Measurements from ENCODE around the gene ACAD11.

Gene ACAD11

DNA sequence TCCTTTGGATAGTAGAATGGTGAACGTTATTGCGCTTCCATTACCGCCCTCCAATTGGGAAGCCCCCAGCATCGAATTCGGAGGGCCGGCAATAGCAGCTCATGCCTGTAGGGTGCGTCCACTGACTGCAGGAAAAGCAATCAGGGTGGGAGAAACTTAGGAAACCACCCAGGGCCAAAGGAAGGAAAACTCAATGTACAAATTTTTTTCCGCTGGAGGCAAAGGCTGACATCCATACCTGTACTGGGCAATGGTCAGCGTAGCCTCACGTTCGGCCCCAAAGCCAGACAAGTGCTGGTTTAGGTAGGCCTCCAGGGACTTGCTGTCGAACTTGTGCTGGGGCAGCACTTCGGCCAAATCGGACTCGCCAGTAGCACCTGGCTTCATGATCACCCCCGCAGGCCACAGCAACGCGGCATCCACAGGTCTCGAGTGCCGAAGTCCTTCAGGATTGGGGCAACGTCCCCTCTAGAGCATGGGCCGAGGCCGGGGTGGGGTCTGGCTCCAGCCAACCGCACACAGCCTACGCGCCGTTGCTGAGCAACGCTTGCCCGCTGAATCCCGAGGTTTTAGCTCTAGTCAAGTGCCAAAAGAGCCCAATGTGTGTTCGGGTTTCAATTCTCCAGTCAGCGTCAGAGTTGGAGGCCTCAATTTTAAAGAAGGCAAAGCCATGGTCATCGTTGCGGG, at the start of gene ACAD11:
Gene ACAD11, minus strand, starts transcription at position 445 of the 687 bp plus-strand sequence. Its CDS starts 58 bp downstream, at position 387.
- in situ Hi-C loops (cut with MboI; ENCODE audit: low sequenced_read_pairs): no loop called here

GRCh38 chr3:132703733-132704132, 44.1 kb upstream of the ACAD11 start:
- in situ Hi-C loops (cut with MboI; ENCODE audit: low sequenced_read_pairs): no loop called here

- in situ Hi-C loops (cut with MboI; ENCODE audit: low sequenced_read_pairs): no loop called here
These were observed 35.8 kb upstream of the ACAD11 start for GRCh38 chr3:132695422-132695821.

DNA sequence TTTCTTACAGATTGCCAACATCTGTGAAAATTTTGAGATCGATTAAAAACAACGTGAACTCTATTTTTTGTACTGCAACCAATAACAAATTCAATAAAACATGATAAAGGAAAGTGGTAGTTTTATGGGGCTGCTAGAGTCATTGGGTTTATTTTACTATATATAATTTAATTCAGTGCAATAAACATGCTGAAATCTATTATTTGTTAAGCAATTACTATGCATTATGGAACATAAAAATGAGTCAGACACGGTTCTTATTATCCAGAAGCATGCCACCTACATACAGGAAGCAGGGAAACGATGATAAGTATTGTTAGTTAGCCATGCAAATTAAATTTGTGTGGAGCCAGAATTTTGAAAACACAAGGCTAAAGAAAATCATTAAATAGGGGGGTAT, 35.4 kb upstream of the ACAD11 start:
- in situ Hi-C loops (cut with MboI; ENCODE audit: low sequenced_read_pairs): no loop called here

GRCh38 chr3:132690040-132690439, 30.4 kb upstream of the ACAD11 start:
- in situ Hi-C loops (cut with MboI; ENCODE audit: low sequenced_read_pairs): no loop called here

- in situ Hi-C loops (cut with MboI; ENCODE audit: low sequenced_read_pairs): no loop called here
These were observed 22.6 kb upstream of the ACAD11 start for GRCh38 chr3:132682201-132682600.

DNA sequence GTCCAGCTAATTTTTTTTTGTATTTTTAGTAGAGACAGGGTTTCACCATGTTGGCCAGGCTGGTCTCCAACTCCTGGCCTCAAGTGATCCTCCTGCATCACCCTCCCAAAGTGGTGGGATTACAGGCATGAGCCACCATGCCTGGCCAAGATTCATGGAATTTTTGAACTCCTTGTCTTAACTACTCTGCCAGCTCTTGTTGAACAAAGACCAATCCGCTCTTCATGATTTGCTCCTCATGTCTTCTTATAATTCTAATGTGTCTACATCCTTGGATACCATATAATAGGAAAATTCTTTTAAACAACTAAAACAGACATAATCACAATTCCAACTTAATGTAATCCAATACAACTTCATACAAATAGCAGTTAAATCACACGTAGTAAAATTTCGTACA, 21.8 kb upstream of the ACAD11 start:
- in situ Hi-C loops (cut with MboI; ENCODE audit: low sequenced_read_pairs): no loop called here

- in situ Hi-C loops (cut with MboI; ENCODE audit: low sequenced_read_pairs): no loop called here
These were observed 20.3 kb upstream of the ACAD11 start for GRCh38 chr3:132679911-132680310.

- in situ Hi-C loops (cut with MboI; ENCODE audit: low sequenced_read_pairs): no loop called here
These were observed 15.8 kb upstream of the ACAD11 start for GRCh38 chr3:132675408-132675807.

- in situ Hi-C loops (cut with MboI; ENCODE audit: low sequenced_read_pairs): no loop called here
These were observed 9.7 kb upstream of the ACAD11 start for GRCh38 chr3:132669256-132669777.

- in situ Hi-C loops (cut with MboI; ENCODE audit: low sequenced_read_pairs): no loop called here
These were observed 5.7 kb upstream of the ACAD11 start for GRCh38 chr3:132665230-132665745.

- in situ Hi-C loops (cut with MboI; ENCODE audit: low sequenced_read_pairs): no loop called here
These were observed 2.6 kb upstream of the ACAD11 start for GRCh38 chr3:132662212-132662611.

DNA sequence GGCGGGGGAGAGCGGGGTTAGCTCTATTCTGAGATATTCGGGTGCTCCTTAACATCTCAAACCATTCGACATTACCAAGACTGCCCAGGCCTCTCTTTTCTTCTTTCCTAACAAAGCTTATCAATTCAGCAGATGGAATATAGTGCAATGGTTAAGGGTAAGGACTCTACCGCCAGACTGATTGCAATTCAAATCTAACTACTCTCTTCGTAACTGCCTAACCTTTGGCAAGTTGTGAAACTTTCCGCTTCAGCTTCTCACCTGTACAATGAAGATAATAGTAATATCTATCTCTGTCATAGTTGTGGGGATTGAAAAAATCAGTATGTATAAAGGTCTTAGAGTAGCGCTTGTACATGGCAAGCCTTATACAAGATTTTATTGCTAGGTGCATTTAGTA, 1.5 kb upstream of the ACAD11 start:
- in situ Hi-C loops (cut with MboI; ENCODE audit: low sequenced_read_pairs): no loop called here

GRCh38 chr3:132660811-132661070, 1.1 kb upstream of the ACAD11 start:
- in situ Hi-C loops (cut with MboI; ENCODE audit: low sequenced_read_pairs): no loop called here

GRCh38 chr3:132660052-132660810, 622 bp upstream of the ACAD11 start, which contains the start of gene UBA5:
Gene UBA5 (plus strand): TSS chr3:132660329. CDS start chr3:132660538, 209 bp downstream.
- in situ Hi-C loops (cut with MboI; ENCODE audit: low sequenced_read_pairs): no loop called here

- in situ Hi-C loops (cut with MboI; ENCODE audit: low sequenced_read_pairs): no loop called here
These were observed 627 bp downstream of the ACAD11 start for GRCh38 chr3:132659000-132659364.

DNA sequence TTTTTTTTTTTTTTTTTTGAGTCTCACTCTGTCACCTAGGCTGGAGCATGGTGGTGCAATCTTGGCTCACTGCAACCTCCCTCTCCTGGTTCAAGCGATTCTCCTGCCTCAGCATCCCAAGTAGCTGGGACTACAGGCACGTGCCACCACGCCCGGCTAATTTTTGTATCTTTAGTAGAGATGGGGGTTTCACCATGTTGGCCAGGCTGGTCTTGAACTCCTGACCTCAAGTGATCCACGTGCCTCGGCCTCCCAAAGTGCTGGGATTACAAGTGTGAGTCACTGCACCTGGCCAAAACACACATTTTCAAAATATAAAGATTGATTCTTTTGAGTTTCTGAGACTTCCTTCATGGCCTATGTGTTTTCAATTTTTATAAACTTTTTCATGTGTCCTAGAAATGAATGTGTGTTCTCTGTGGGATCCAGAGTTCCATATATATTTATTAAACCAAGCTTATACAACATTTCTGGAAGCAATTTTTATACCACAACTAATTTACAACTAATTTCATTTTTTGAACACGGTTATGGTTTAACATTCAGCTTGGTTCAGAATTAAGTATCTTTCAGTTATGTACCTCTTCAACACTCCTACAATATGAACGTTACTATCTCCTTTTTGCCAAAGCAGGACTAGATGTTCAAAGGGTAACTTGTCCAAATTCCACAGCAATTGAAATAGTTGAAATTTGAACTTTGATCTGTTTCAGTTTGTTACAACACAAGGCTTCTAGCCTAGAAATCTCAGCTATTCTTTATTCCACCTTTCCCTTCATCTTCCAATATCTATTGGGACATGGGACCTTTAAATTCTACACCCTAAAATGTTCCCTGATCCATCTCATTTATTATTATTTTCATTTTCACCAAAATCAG, 1.5 kb downstream of the ACAD11 start:
- in situ Hi-C loops (cut with MboI; ENCODE audit: low sequenced_read_pairs): no loop called here

DNA sequence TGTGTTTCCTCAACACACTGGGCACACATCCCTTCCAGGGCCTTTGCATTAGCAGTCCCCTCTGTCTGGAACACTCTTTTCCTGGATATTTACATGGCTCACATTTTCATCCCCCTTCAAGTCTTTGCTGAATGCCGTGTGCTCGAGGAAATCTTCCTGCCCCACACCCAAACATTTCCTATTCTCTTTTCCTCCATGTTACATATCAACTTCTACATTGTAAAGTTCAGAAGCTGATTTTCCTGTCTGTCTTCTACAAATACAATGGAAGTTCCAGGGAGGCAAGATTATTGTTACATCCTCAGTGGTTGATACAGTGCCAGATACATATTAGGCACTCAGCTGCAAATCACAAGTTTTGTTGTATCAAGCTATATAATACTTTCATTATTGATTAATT, 4.1 kb downstream of the ACAD11 start:
- in situ Hi-C loops (cut with MboI; ENCODE audit: low sequenced_read_pairs): no loop called here

- in situ Hi-C loops (cut with MboI; ENCODE audit: low sequenced_read_pairs): no loop called here
These were observed 4.9 kb downstream of the ACAD11 start for GRCh38 chr3:132654721-132655120.

DNA sequence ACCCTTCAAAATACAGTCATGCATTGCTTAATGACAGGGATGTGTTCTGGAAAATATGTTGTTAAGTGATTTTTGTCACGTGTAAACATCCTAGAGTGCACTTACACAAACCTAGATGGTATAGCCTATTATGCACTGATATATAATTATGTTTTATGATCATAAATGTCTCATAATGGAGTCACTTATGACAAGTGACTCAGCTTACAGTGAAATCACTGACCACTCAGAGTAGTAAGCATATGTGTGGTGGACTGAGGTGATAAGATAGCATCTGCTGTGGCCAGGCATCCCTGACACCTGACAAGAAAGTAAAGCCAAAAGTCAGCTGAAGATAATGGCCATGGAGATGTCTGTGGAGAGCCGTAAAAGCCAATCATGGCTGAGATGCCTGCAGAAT, 5.4 kb downstream of the ACAD11 start:
- in situ Hi-C loops (cut with MboI; ENCODE audit: low sequenced_read_pairs): no loop called here

DNA sequence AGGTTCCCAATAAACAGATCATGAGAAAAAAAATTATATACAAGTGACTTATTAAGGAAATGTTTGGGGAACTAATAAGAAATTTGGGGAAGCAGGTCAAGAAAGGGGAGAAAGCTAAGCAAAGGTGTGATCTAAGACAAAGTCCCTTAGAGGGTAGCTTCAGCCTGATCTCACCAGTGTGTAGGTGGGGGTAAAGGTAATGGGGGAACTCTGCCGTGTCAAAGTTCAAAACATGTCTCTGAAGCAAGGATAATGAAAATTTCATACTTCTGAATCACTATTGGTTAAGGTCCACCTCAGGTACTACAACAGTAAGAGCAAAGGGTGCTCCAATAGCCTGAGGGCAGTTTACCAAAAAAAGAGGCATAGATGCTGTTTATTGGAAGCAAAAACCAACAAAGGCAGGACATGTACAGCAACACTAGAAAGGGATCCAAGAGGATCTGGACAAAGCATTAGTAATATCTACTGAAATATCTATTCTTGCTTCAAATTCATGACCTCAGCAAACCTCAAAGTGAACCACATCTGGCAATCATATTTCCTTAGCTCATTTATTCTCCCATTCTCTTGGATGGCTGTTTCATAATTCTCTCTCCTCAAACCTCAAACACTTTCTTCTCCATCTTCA, 6.9 kb downstream of the ACAD11 start:
- in situ Hi-C loops (cut with MboI; ENCODE audit: low sequenced_read_pairs): no loop called here

Data from HL-60/S4 treated with retinoic acid at 250 ng/mL for 4 days and 3 days (cell line).